COLO829 (cell line): ENCODE data around the gene PCBP1.
"Not testable (repeated sequence)": the region's sequence is repeated elsewhere in the genome, so short reads cannot be mapped to it uniquely, and the experiment has no call there.

Experiments used
- DNase-seq: peaks from one replicate; pipeline ENCODE4 v3.0.0; 2012; ENCODE audit warnings: low spot score

The PCBP1 gene

DNA sequence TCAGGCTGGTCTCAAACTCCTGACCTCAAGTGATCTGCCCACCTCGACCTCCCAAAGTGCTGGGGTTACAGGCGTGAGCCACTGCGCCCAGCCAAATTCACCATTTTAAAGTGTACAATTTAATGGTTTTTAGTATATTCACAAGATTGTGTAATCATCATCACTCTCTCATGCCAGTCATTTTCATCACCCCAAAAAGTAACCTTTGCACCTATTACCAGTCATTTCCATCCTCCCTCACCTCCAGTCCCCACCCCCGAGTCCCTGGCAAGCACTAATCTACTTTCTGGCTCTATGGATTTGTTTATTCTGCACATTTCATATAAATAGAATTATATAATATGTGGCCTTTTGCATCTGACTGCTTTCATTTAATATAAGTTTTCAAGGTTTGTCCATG, 10.8 kb downstream of the PCBP1 start:
- no peak for DNase-seq

DNA sequence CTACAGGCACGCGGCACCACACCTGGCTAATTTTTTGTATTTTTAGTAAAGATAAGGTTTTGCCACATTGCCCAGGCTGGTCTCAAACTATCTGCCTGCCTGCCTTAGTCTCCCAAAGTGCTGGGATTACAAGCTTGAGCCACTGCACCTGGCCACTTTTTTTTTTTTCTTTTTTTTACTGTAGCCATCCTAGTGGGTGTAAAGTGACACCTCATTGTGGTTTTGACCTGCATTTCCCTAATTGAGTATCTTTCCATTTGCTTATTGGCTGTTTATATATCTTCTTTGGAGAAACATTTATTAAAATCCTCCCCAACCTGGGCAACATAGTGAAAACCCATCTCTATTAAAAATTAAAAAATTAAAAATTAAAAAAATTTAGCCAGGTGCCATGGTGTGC, 12.0 kb downstream of the PCBP1 start:
- no peak for DNase-seq

DNA sequence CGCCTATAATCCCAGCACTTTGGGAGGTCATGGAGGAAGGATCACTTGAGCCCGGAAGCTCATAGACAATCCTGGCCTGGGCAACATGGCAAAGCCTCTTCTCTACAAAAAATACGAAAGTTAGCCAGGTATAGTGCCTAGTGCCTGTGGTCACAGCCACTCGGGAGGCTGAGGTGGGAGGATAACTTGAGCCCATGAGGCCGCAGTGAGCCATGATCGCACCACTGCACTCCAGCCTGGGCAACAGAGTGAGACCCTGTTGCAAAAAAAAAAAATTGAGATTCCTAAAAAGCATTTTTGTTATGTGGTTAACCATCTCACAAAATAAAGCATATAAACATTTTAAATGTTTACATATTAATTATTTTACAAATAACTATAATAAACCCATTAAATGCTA, 13.9 kb downstream of the PCBP1 start:
- no peak for DNase-seq

DNA sequence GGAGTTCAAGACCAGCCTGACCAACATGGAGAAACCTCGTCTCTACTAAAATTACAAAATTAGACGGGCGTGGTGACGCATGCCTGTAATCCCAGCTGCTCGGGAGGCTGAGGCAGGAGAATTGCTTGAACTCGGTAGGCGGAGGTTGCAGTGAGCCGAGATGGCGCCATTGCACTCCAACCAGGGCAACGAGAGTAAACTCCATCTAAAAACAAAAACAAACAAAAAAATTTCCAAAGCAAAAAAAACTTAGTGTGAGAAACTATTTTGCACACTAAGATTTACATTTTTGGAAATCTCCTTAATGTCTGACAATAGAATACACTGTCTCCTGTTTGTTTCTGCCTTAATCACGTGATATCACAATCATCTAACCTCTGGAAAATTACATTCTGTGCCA, 14.4 kb downstream of the PCBP1 start:
- DNase-seq, result not testable (repeated sequence)

DNA sequence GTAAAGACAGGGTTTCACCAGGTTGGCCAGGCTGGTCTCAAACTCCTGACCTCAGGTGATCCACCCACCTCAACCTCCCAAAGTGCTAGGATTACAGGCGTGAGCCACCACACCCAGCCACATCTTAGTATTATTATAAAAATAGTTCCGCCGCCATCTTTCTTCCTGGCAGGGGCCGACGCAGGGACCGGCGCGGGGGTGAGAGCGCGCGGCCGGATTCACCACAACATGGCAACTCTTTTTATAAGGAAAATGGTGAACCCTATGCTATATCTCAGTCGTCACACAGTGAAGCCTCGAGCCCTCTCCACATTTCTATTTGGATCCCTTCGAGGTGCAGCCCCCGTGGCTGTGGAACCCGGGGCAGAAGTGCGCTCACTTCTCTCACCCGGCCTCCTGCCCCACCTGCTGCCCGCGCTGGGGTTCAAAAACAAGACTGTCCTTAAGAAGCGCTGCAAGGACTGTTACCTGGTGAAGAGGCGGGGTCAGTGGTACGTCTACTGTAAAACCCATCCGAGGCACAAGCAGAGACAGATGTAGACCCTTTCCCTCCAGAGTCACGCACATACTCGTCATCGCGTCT, 15.1 kb downstream of the PCBP1 start:
- DNase-seq, result not testable (repeated sequence)

DNA sequence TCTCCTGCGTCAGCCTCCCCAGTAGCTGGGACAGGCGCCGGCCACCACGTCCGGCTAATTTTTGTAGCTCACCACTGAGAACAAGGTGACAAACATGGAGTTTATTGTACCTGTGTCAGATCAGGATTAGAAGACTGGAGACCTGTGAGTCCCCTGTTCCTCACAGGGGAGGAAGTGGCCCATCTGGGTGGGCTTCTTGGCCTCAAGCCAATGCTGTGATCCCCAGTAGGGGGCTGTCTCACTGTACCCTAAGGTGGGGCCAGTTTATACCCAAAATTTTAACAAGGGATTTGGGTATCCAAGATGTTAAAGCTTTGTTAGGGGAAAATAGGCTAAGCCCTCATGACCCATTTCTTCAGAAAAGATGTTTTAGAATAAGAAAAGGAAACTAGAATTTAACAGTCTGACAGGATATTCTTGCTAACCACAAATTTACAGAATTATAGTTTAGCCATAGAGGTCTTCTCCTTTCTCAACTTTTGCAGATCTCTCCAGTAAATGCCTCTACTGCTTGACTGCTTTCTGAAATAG, 16.3 kb downstream of the PCBP1 start:
- DNase-seq, result no peak

DNA sequence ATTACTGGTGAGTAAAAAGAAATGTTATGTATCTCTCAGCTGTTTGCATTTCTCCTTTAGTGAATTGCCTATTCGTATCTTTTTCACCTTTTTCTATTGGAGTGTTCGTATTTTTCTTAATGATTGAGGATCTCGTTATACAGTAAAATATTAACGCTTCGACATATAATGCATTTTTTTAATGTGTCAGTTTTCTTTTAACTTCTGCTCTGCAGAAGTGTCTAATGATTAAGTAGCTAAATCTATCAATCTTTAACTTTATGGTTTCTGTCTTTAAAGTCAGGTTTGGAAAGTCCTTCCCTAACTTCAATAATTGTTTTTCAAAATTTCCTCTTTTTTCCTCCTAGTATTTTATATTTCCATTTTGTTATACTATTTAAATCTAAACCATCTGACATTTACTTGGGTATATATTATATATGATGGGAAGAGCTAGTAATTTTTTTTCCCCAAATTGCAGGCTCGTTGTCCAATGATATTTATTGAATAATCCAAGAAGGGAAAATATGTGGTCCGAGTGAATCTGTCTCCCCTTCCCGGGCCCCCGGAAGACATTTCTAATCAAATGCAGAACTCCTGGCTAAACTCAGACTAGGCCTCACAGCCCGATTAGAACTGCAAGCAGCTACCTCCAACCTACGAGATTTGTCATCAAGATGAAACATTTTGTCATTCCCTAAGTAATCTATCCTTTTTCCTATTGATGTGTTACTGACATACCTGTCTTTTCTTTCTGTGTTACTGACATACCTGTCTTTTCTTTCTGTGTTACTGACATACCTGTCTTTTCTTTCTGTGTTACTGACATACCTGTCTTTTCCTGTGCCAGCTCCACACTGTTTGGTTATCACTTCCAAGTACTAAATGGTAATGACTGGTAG, 17.2 kb downstream of the PCBP1 start:
- no peak for DNase-seq

DNA sequence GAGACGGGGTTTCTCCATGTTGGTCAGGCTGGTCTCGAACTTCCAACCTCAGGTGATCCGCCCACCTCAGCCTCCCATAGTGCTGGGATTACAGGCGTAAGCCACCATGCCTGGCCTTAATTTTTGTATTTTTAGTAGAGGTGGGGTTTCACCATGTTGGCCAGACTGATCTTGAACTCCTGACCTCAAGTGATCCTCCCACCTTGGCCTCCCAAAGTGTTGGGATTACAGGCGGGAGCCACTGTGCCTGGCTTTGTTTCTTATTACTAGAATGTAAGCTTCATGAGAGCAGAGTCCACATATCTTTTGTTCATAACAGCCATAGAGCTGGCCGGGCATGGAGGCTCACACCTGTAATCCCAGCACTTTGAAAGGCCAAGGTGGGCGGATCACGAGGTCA, 18.9 kb downstream of the PCBP1 start:
- DNase-seq, result not testable (repeated sequence)

DNA sequence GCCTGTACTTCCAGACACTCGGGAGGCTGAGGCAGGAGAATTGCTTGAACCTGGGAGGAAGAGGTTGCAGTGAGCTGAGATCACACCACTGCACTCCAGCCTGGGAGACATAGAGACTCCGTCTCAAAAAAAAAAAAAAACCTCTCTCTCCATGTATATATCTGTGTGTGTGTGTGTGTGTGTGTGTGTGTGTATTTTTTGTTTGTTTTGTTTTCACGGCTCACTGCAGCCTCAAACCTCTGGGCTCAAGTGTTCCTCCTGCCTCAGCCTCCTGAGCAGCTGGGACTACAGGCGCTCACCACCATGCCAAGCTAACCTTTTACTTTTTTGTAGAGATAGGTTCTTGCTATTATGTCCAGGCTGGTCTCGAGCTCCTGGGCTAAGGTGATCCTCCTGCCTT, 23.1 kb downstream of the PCBP1 start:
- not testable (repeated sequence) for DNase-seq

DNA sequence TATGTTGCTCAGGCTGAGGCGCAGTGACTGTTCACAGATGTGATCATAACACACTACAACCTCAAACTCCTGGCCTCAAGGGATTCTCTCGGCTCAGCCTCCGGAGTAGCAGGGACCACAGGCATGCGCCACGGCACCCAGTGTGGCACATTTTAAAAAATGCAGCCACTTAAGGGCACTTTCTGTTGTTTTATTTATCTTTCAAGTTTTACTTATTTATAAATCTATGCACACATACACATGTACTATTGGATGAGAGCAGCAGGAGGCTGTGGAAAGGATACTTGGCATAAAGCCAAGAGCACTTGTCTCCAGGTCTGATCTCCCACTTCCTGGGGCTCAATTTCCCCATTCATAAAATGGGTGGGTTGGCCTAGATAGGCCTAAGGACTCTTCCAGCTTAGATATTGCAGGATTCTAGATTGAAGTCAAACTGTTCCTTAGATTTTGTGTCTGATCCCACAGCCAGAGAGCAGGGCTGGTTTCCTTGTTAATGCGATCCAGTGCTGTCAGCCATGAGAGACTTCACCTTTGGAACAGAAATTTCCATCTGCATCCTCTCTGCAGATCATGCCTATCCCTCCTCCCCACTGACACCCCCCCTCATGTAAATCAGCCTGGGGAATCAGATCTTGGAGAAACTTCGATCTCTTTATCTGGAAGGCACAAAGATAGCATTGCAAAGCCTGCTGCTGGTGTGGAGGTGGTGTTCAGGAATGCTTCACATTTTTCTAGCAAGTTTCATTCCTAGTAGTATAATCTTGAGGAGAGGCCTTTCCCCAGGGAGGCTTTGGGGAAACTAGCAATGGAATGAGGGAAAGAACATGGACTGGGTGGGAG, 24.7 kb downstream of the PCBP1 start:
- no peak for DNase-seq

DNA sequence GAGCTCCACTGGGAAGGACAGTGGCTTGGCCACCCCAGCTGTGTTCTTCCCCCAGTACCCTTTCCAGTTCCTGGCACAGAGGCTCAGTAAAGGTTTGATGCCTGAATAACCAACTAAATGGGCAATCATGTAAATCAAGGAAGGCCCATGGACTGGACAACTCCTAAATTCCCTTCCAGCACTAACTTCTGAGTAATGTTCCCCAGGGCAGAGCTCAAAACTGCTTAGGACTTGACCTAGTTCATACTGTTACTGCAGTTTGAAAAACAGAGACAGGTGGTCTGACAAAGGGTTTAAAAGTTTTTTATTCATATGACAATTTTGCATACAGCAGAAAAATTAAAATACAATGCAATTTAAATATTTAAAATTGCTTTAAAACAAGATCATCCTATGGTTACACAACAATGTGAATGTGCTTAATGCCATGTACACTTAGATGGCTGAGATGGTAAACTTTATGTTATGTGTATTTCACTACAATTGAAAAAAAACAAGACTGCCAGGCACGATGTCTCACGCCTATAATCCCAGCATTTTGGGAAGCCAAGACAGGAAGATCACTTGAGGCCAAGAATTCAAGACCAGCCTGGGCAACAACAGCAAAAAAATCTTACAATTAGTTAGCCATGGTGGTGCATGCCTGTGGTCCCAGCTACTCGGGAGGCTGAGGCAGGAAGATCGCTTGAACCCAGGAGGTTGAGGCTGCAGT, 26.2 kb downstream of the PCBP1 start:
- DNase-seq, result no peak

DNA sequence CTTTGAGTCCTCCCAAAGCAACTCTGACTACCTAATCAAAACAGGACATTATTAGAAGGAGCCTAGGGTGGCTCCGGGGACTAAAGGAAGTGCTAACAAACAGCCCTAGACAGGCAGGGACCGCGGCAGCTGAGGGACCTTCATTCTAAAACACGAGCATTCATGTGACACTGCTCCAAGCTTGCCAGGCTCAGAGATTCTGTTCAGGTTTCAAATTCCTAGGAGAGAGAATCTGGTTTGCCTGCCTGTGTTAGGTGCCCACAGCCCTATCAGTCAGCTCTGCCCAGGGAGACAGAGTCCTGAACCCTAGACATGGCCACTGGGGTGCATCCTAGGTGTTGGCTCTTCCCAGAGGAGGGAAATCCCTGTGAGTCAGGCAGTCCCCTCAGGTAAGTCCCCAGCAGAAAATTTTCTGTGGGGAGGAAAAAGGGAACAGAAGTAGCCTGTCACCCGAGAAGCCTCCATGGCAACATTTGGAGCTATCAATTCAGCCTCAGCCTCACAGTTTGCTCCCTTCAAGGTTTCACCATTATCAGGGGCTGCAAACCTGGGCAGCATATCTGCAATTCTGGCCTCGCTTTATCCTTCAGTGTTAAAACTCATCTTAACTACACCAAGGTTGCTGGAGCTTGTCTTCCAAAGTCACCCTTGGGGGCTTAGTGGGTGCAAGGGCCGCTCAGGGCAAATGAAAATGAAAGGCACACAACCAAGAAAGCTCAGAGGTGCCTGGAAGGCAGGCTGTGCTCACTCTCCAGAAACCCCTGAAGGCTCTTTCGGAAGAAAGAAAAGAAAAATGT, 28.6 kb downstream of the PCBP1 start:
- DNase-seq, result no peak

DNA sequence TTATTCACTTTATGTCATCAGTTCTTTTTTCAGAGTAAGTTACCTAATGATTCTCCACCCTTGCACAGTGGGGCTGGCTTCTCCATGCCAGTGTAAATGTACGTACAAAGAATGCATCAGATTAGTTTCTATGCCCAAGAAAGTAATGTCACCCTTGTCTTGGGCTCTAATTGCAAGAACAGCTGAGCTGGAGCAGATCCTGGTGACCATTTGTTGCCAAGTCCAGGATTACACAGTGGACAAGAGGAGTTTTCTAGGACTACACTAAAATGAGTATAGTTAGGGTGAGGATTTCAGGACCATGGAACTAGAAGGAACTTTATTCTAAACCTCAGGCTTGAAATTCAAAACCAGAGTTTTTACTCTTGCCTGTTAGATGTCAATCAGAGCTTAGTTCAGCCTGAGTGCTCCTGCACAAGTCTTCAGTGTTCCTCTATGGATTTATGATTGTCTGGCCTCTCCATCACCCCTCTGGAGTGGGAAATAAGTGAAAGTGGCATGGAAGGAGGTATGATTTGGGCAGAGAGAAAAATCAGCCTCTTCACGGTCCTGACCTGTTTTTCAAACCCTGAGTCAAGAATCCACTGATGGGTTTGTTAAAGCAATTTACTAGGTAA, 29.8 kb downstream of the PCBP1 start:
- no peak for DNase-seq

DNA sequence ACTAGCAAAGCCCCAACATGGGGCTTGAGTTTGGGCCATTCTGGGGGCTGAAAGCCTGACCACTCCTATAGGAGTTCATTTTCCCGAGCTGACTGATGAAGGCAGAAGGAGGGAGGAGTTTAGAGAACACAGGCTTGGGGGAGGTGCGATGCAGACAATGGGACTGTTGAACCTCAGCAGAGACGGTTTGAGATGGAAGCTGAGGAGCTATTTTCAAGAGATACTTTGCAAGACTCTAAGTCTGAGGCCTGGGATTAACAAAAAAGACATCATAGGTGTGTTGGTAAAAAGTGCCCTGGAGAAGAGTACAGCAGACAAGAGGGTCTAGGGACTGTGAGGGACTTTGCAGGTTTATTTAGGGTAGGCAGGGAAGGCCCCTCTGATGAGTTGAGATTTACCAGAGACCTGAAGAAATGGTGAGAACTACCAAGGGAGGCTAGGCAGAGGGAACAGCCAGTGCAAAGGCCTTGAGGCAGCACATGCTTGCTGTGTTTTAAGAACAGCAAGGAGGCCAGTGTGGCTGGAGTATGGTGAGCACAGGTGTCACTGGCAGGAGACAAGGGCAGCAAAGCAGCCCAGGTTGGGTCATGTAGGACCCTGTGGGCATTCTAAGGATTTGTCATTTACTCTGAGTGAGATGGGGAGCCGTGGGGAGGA, 31.6 kb downstream of the PCBP1 start:
- no peak for DNase-seq

DNA sequence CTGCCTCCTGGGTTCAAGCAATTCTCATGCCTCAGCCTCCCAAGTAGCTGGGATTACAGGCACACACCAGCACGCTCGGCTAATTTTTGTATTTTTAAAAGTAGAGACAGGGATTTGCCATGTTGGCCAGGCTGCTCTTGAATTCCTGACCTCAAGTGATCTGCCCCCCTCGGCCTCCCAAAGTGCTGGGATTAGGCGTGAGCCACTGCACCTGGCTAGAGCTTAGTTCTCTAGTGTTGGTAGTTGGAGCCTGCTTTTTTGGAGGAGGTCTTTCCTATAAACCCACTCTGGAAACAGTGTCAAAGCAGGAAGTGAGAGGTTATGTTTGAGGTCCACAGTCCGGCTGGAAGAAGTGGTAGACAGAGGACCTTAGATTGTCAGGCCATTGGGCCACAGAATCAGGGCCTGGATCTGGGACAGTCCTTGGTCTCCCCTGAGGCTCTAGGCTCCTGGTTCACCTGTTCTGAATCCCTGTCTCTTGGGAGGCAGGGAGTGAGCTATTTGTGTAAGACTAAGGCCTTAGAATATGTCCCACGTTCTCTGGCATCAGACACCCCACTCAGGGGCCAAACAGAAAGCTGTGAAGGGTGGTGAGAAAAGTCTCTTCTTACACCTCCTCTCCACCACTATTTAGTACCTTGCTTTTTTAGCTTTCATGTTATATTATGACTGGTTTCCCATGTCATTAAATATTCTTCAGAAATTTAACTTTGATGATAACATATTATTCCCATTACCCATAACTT, 34.5 kb downstream of the PCBP1 start:
- no peak for DNase-seq

DNA sequence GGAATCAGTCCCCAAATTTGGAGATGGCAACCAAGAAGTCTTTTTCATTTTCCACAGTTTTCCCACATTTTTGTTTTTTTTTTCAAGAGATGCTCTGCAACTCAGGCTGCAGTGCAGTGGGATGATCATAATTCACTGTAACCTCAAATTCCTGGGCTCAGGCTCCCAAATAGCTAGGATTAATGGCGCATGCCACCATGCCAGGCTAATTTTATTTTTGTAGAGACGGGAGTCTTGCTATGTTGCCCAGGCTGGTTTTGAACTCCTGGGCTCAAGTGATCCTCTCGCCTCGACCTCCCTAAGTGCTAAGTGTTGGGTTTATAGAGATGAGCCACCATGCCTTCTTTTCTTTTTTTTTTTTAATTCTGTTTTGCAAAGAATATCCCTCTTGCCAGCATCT, 35.2 kb downstream of the PCBP1 start:
- DNase-seq, result no peak

DNA sequence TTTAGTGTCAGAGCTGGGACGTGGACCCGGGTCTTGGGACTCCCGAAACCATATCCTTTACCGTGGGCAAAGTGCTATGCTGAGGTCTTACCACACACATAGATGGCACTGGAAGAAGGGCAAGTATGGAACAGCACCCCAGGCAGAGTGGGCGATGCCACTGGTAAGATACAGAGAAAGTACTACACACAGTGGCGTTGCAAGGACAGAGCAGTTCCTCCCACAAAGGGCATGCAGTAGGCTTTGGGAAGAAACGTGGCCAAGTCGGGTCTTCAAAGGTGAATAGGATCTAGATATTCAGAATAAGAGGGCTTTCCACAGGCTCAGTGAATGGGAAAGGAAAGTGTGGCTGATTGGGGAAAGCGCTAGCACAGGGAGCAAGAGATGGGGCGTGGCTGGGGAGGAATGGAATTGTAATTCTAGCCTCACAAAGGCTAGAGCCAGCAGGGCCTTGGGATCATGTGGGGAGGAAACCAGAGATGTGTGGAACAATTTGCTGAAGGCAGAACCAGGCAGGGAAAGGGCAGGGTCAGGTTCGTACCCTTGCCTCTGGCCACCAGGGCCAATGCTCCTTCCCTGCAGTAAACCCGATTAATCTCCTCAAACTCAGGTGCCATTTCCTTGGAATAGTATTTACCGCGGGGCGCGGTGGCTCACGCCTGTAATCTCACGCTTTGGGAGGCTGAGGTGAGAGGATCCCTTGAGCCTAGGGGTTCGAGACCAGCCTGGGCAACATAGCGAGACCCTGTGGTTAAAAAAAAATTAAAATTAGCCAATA, 36.0 kb downstream of the PCBP1 start:
- peak; percentile 47 for DNase-seq

DNA sequence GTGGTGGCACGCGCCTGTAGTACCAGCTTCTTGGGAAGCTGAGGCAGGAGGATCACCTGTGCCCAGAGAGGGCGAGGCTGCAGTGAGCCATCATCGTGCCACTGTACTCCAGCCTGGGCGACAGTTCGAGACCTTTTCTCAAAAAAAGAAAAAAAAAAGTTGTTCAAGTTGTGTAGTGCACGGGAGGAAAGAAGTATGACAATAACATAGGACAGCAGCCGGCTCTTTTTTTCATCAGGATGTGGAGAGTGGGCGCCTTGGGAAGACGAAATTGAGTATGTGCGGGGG, 36.5 kb downstream of the PCBP1 start:
- DNase-seq, result no peak

DNA sequence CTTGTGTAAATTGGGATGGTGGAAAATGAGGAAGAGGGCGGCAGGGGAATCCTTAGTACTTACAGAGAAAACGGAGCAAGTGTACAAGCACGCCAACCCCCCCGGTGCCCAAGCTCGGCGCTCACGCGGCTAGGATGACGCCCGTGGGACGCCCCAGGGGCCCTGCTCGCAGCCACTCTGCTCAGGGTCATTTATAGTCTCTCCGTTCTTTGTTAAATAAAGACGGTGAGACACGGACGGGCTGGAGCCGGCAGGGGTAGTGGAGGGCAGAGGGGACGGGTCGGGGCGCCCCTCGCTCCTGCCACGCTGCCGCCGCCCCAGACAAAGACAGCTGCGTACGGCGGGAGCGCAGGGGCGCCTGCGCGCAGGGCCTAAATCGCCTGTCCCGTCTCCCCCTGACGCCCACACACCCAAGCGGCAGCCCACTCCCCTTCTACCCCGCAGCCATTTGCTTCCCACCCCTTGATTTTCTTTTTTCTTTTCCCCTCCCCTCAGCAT, 37.8 kb downstream of the PCBP1 start:
- DNase-seq, result no peak
